ENCODE results near the gene TRIOBP. TPM values are rescaled to one million over a fixed set of nuclear protein-coding genes. Genes with fewer than 3 reads are reported as not detected.

The TRIOBP gene
- total RNA-seq, 1 experiment from 2014 or later, result 28.7 TPM

GRCh38 chr22:37731804-37732471 is 35.1 kb downstream of the TRIOBP start:
- Histone ChIP-seq H3K27me3 (replicated peaks; ENCODE audit: insufficient read depth, low read depth, low read length, poor library complexity) (no peaks in the 10 kb centered on the region), H3K36me3 (ENCODE audit: insufficient read depth, low read length, poor library complexity, severe bottlenecking) (no peaks in the 10 kb centered on the region), H3K9me3 (ENCODE audit: low read depth, low read length, poor library complexity, severe bottlenecking) (no peaks in the 10 kb centered on the region), H3K4me1 (ENCODE audit: insufficient read depth, low read length, poor library complexity, severe bottlenecking) (peaks cover 11% of the 10 kb centered on the region), H3K4me3 (ENCODE audit: low read depth, low read length, poor library complexity, severe bottlenecking) (no peak overlapping the region), H3K27ac (ENCODE audit: low read depth, low read length, poor library complexity, severe bottlenecking) (no peak overlapping the region)
- DNase-seq (ENCODE audit: low spot score), result no peak
- intact Hi-C loops (cut with micrococcal nuclease; ENCODE audit: unreplicated experiment), result no loop called here
- no TSS peak for BruUV-seq (replicated peaks)
- TF ChIP-seq EZH2 (IDR thresholded peaks at IDR 0.05; ENCODE audit: borderline replicate concordance, low read depth, low read length, poor library complexity, severe bottlenecking) (no peak), CTCF (conservative IDR thresholded peaks at IDR 0.05; ENCODE audit: low read depth, low read length) (no peak)
- POLR2A ChIA-PET (ENCODE audit: low non-redundant PET), result interaction anchor here (0.7 kb wide), 1 partner anchor 19 kb away, joined by 11 read pairs; no protein-coding TSS in a partner anchor
- CTCF ChIA-PET, result no interaction called here

GRCh38 chr22:37732699-37733607 is 36.1 kb downstream of the TRIOBP start:
- Histone ChIP-seq H3K36me3 (ENCODE audit: insufficient read depth, low read length, poor library complexity, severe bottlenecking) (no peaks in the 10 kb centered on the region), H3K9me3 (ENCODE audit: low read depth, low read length, poor library complexity, severe bottlenecking) (no peaks in the 10 kb centered on the region), H3K27ac (ENCODE audit: low read depth, low read length, poor library complexity, severe bottlenecking) (no peak overlapping the region), H3K4me3 (ENCODE audit: low read depth, low read length, poor library complexity, severe bottlenecking) (no peak overlapping the region), H3K4me1 (ENCODE audit: insufficient read depth, low read length, poor library complexity, severe bottlenecking) (peaks cover 7% of the 10 kb centered on the region), H3K27me3 (replicated peaks; ENCODE audit: insufficient read depth, low read depth, low read length, poor library complexity) (no peaks in the 10 kb centered on the region)
- no TSS peak for BruUV-seq (replicated peaks)
- TF ChIP-seq CTCF (conservative IDR thresholded peaks at IDR 0.05; ENCODE audit: low read depth, low read length) (no peak), EZH2 (IDR thresholded peaks at IDR 0.05; ENCODE audit: borderline replicate concordance, low read depth, low read length, poor library complexity, severe bottlenecking) (no peak)
- ChIA-PET CTCF (no interaction called here), POLR2A (ENCODE audit: low non-redundant PET) (no interaction called here)
- no peak for DNase-seq (ENCODE audit: low spot score)
- intact Hi-C loops (cut with micrococcal nuclease; ENCODE audit: unreplicated experiment), result no loop called here

GRCh38 chr22:37733625-37734401 is 37.0 kb downstream of the TRIOBP start:
- no peak for TF ChIP-seq CTCF (conservative IDR thresholded peaks at IDR 0.05; ENCODE audit: low read depth, low read length)
- no peak for TF ChIP-seq EZH2 (IDR thresholded peaks at IDR 0.05; ENCODE audit: borderline replicate concordance, low read depth, low read length, poor library complexity, severe bottlenecking)

More at GRCh38 chr22:37733625-37734401, 37.0 kb downstream of the TRIOBP start:
- ChIA-PET CTCF (no interaction called here), POLR2A (ENCODE audit: low non-redundant PET) (no interaction called here)
- BruUV-seq (replicated peaks), result no TSS peak
- H3K9me3 ChIP-seq (ENCODE audit: low read depth, low read length, poor library complexity, severe bottlenecking), result no peaks in the 10 kb centered on the region
- H3K4me3 ChIP-seq (ENCODE audit: low read depth, low read length, poor library complexity, severe bottlenecking), result no peak overlapping the region
- no peak overlapping the region for H3K27ac ChIP-seq (ENCODE audit: low read depth, low read length, poor library complexity, severe bottlenecking)
- H3K36me3 ChIP-seq (ENCODE audit: insufficient read depth, low read length, poor library complexity, severe bottlenecking), result no peaks in the 10 kb centered on the region
- no peaks in the 10 kb centered on the region for H3K4me1 ChIP-seq (ENCODE audit: insufficient read depth, low read length, poor library complexity, severe bottlenecking)
- no peak for DNase-seq (ENCODE audit: low spot score)
- H3K27me3 ChIP-seq (replicated peaks; ENCODE audit: insufficient read depth, low read depth, low read length, poor library complexity), result no peaks in the 10 kb centered on the region
- intact Hi-C loops (cut with micrococcal nuclease; ENCODE audit: unreplicated experiment), result no loop called here
